ELF-1 (cell line): ENCODE measurements around the gene GLB1L2.

Experiments
- DNase-seq: peaks from one replicate; pipeline ENCODE4 v3.0.0-alpha.2; 2016; ENCODE audit warnings: low read depth, low spot score

The GLB1L2 gene

GRCh38 chr11:134349109-134349801 is 17.5 kb downstream of the GLB1L2 start:
- DNase-seq: no peak

GRCh38 chr11:134349802-134350355 is 18.1 kb downstream of the GLB1L2 start:
- DNase-seq: no peak

GRCh38 chr11:134350381-134350780 is 18.6 kb downstream of the GLB1L2 start:
- no peak for DNase-seq

DNA sequence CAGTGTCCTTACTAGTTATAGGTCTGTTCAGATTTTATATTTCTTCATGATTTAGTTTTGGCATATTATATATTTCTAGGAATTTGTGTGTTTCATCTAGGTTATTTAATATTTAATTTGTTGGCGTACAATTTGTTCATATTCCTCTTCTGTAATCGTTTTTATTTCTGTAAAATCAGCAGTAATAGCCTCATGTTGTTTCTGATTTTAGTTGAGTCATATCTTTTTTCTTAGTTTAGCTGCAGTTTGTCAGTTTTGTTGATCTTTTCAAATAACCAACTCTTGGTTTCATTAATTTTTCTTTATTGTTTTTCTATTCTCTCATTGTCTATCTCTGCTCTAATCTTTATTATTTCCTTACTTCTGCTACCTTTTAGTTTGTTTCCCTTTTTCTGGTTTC is 20.3 kb downstream of the GLB1L2 start:
- DNase-seq: no peak

DNA sequence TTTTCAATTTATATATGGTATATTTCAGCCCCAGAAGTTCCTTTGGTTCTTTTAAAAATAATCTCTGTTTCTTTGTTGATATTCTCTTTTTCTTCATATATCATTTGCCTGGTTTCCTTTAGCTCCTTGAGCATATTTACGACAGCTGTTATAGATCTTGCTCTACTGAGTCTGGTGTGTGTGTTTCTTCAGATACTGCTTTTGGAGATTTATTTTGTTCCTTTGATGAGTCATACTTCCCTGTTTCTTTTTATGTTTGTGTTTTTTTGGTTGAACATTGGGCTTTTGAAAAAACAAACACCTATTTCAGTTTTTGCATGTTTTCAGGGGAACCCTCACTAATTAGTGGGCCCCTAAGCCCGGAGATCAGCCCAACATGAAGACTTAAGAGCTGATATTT is 23.3 kb downstream of the GLB1L2 start:
- no peak for DNase-seq

DNA sequence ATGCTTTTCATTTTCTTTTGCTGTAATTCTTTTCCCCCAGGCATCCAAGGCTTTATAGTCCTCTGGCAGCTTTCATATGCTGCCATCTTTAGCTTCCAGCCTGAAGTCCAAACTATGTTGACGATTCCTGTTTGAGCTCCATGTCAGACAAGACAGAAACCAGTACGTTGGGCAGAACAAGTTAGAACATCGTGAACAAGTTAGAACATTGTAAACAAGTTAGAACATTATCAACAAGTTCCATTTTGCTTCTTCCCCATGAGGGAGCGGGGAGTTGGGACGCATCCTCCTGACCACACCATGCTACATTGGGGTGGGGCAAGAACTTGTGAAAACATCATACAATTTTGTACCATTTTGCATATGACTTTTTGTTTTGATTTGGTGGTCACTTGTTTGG is 23.9 kb downstream of the GLB1L2 start:
- DNase-seq: no peak

GRCh38 chr11:134356656-134357544 is 25.1 kb downstream of the GLB1L2 start:
- DNase-seq: no peak

- DNase-seq: no peak
These were observed 25.7 kb downstream of the GLB1L2 start for GRCh38 chr11:134357545-134357839.

DNA sequence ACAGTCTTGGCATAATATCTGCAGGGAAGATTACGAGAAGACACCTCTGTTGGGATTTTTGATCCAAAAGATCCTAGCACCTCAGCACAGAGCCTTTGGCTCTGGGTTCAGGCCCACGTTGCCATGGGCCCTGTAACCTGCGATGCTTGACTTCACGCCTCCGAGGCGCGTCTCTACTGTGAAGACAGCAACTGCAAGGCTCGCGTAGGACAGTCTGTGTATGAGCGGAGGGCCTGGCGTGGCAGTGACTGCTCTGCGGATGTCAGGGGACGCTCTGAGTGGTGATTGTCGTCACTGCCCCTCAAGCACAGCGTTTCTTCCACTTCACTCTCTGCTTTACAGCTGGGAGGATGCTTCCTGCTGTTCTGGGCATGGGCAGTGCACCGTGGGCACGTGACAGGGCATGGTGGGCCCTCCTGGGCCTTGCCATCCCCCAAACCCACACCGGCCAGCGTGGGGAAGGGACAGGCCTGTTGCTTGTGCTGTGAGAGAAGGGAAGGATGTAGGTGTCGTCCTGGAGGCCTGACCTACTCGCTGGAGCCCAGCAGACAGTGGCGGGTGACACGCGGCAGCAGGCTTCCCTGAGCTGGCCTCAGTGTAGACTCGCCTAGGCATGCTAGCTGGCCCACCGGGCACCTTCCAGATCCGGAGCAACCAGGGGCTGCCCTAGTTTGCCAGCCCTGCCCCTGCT is 26.5 kb downstream of the GLB1L2 start:
- DNase-seq: no peak

- no peak for DNase-seq
These were observed 27.2 kb downstream of the GLB1L2 start for GRCh38 chr11:134358856-134359490.

GRCh38 chr11:134359646-134360045 is 27.9 kb downstream of the GLB1L2 start:
- DNase-seq: no peak

- peak; percentile 97 for DNase-seq
These were observed 28.5 kb downstream of the GLB1L2 start for GRCh38 chr11:134360050-134360835.

- no peak for DNase-seq
These were observed 29.9 kb downstream of the GLB1L2 start for GRCh38 chr11:134361661-134362060.

GRCh38 chr11:134362192-134362901 is 30.6 kb downstream of the GLB1L2 start:
- DNase-seq: no peak

DNA sequence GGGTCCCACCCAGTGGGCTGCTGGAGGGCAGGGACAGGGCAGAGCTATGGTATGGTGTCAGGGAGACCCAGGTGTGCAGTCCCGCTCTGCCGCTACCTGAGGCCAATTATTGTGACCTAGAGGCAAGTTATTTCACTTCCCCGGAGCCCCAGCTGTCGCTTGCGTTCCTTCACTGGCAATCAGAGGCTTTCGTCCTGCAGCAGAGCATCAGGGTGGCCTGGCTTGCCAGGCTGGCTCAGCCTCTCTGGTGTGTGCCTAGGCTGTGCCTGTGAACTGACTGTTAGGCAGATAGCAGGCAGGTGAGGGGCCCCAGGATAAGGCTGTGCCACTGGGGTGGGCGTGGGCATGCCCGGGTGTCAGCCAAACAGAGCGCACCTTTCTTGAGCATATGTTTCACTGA is 31.4 kb downstream of the GLB1L2 start:
- DNase-seq: no peak

GRCh38 chr11:134363592-134363991 is 31.8 kb downstream of the GLB1L2 start:
- DNase-seq: no peak

DNA sequence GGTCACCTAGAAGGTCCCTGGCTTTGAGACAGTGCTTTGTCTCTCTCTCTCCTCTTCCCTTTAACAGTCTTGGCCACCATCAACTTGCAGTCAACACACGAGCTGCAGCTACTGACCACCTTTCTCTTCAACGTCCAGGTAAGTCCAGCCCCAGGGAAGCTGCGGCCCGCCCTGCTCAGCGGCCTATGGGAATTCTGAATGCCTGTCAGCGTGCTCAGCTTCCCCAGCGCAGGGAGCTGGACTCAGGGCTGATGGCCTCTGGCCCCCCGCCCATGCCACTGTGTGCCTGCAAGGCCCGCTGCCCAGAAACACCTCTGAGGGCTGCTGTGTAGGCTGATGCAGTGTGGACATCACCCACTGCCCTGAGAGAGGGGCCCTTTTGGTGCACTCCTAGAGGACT is 32.5 kb downstream of the GLB1L2 start:
- DNase-seq: no peak

DNA sequence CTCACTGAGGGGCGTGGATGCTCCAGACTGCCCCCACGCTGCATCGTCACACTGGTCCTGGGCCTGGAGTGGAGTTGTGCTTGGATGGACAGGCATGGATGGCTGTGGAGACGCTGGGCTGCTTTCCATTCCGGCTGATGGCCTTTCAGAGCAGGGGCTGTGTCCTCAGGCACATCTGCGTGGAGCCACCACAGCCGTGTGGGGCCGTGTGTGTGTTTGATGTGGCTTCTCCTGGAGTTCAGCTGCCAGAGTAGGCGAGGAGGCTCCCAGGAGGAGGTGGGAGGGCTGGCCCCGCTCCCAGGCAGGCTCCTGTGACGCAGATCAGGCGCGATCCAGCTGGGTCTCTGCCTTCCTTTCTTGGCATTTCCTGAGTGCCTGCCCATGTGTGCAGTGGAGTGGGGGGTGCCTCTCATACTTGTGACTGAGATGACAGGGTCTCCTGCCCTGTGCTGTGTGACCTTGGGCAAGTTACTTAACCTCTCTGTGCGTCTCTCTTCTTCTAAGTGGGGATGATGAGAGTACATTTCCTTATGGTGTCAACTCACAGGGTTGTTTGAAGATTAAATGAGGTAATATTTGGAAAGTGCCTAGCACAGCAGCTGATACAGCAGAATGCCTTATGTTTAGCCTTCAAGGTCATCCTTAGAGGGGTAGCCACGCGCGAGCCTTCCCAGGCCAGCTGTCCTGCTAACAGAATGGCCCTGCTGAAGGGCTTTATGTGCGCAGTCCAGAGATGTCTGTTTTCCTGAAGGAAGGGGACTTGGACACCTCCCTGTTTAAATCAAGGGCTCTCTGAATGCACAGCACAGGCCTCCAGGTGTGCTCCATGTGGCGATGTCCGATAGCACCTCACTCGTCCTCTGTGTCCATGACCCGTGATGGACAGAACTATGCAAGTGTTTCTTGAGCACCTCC is 33.5 kb downstream of the GLB1L2 start:
- DNase-seq: no peak

GRCh38 chr11:134366254-134366653 is 34.5 kb downstream of the GLB1L2 start:
- DNase-seq: no peak
